DMS153 treated with DMSO at 0.1 percent for 48 hours (cell line): Measurements from ENCODE around the gene LRRC40.

Source experiments
- DNase-seq: peaks from one replicate; lab custom pipeline; 2025; ENCODE audit not compliant: unreplicated experiment; lab: John Stamatoyannopoulos, UW

Gene LRRC40

DNA sequence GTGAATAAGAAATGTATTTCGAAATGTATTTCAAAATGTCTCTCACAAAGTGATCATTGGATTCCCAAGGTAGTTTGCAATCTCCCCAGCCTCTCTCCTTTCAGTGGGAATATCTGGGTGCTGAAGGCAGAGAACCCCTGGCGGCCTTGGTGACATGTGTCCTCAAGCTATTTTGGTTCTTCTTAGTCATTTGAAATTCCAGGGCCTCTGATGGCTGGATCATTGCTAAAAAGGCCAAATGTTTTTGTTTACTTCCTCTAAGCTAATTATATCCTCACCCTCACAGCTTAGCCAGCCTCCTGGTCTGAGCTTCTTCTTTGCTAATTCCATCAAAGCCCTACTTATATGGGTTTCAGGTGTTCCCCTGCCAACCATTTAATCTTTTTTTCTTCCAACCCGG, 71.2 kb downstream of the LRRC40 start:
- DNase-seq, result no peak

DNA sequence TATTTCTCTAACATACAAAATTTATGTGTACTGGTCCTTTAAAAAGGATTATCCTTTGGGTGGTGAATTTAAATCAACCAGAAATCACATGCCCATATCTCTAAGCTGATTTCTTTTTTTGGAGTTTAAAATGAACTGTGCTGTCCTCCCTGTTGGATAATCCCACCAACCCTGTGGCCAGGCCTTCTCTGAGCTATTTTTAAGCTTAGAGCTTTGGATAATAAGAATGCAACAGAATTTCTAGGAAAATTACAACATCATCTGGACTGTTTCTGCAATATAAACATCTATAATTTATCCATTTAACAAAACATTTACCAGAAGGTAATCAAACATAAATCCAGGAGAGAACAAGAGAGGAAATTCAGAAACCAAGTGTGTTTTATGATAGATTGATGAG, 88.3 kb downstream of the LRRC40 start:
- no peak for DNase-seq

DNA sequence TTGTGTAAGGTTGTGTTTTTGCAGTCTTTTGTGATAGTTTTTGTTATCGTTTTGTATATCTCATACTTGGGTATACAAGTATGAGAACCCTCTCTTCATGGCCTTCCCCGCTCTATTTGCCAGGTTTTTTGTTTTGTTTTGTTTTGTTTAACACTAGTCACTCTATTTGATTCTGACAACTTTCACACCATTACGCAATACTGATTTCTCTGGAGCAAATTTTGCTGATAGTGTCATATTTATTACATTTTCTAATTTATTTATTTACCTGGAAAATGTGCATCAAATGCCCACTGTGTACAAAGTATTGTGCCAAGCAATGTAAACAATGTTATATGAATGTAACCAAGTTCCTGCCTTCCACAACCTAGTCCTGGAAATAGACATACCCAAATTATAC, 90.1 kb downstream of the LRRC40 start:
- DNase-seq, result no peak

DNA sequence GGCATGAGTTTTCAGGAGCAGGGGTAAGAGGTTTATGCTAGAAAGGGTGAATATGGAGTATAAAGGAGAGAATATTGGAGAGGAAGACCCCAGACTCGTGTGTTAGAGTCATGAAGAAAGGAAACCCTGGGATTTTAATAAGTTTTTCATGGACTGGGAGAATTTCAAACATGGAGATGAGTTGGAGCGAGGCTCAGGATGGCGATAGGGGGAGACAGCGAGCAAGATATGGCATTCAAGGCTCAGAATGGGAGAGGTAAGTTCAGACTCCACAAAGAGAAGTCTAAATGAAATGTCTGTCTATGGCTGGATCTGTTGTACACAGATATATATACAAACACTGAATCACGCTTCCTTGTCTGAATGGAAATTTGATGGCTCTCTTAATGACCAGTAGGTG, 92.5 kb downstream of the LRRC40 start:
- DNase-seq, result no peak

DNA sequence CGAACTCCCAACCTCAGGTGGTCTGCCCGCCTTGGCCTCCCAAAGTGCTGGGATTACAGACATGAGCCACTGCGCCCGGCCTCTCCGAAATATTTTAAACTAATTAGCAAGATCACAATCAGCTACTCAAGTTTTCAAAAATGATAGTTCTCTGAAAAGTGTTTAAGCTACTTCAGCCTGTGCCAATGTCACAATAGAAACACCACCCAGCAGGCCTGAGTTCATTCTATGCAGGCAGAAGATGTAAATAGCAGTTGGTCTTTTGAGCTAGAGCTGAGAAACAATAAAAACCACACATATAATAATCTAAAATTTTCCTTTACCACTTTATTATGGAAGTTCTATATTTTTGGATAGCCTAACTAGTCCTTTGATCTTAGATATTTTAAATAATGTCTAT, 96.1 kb downstream of the LRRC40 start:
- no peak for DNase-seq

DNA sequence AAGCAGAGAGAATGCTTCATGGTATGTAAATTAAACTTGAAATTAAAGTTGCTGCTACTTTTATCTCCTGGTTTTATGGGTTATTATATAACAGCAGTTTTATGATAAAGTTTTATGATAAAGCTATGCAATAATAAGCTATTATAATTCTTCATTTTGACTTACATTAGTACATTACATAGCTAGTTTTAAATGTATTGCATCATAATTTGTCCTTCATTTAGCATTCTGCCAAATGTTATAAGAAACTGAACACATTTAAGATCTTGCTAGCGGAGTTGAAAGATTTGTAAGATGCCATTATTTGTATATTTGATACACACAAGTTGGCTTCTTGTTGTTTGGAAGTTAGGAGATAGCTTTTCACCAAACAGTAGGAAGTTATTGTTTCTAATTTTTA, 101.6 kb downstream of the LRRC40 start:
- DNase-seq, result no peak

DNA sequence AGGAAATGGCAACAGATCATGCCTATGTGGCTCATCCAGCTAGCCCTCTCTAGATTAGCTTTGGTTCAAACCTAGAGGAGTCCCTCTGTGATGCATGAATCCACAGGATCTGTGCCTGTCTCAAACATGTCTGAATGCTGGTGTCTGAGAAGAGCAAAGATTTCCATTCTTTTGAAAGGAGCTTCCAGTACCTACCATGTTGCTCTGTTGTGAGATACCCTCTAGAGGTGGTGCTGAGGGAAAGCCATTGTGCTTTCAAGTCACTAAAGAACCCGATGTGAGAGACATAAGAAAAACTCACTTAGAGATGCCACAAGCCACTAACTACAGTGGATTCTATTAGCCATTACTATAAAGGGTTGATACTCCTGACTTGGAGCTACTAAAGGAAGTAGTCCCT, 103.6 kb downstream of the LRRC40 start:
- DNase-seq, result no peak

DNA sequence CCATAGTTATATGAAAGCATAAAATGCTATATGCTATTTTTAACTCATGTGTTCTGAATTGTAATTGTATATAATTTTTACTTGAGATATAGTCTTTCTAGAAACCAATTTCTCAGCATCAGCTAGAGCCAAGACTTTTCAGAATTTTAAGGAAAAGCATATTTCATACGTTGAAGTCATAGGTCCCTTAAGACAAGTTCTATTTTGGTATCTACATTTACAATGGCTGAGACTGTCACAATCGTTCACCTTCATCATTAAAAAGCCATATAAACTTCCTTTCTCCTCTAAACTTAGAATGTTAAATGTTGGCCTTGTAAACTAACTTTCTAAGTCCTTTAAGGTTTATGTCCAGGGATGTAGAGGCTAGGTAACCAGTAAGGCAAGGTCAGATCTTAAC, 104.1 kb downstream of the LRRC40 start:
- no peak for DNase-seq
